ENCODE results near the gene PPIL1.

- TF ChIP-seq CTCF (IDR thresholded peaks at IDR 0.05) (no peak), POLR2A (IDR thresholded peaks at IDR 0.05) (no peak), POLR2AphosphoS5 (IDR thresholded peaks at IDR 0.05; ENCODE audit: insufficient read depth in 1 of 2, low read depth in 1 of 2) (no peak)
Measured at GRCh38 chr6:36834576-36835341, 39.8 kb downstream of the PPIL1 start.

Data from vagina (tissue), 2 donors.